Neural crest cell (in vitro differentiated cells): Measurements from ENCODE around the gene SLC25A13. TPM values are rescaled to one million over a fixed set of nuclear protein-coding genes. Genes with fewer than 3 reads are reported as not detected.

ENCODE experiments used
- DNase-seq: peaks from one replicate; pipeline ENCODE4 v3.0.0; 2021; ENCODE audit warnings: low read depth, mixed read lengths, low spot score
- H3K27ac Mint-ChIP-seq: one replicate; pipeline ENCODE4 v1.8.0; 2021; ENCODE audit warnings: mild to moderate bottlenecking, mixed read lengths; ENCODE audit not compliant: unreplicated experiment
- H3K27me3 Mint-ChIP-seq: 2 replicates; pipeline ENCODE4 v1.8.0; 2021; ENCODE audit warnings: low read depth, mild to moderate bottlenecking, mixed read lengths
- H3K36me3 Mint-ChIP-seq: 2 replicates; pipeline ENCODE4 v1.8.0; 2021; ENCODE audit warnings: low read depth, mild to moderate bottlenecking, mixed read lengths
- H3K4me1 Mint-ChIP-seq: 2 replicates; pipeline ENCODE4 v1.8.0; 2021; ENCODE audit warnings: mixed read lengths
- H3K4me3 Mint-ChIP-seq: one replicate; pipeline ENCODE4 v1.8.0; 2021; ENCODE audit warnings: mild to moderate bottlenecking, mixed read lengths
- H3K9me3 Mint-ChIP-seq: 2 replicates; pipeline ENCODE4 v1.8.0; 2021; ENCODE audit warnings: mixed read lengths
- total RNA-seq: library from RNA; stranded (reverse); gene quantifications from 2 replicates; pipeline ENCODE4 v1.2.1, GENCODE V29; 2021
- TF ChIP-seq, protein P1 (sequence below): fragments of 200-600 bp; sonication (generic); conservative IDR thresholded peaks from 2 replicates; pipeline ENCODE4 v1.5.0; 2021; ENCODE audit warnings: antibody characterized with exemption, mild to moderate bottlenecking

The SLC25A13 gene
- total RNA-seq, 1 donor from 2014 or later = 68.3 TPM

DNA sequence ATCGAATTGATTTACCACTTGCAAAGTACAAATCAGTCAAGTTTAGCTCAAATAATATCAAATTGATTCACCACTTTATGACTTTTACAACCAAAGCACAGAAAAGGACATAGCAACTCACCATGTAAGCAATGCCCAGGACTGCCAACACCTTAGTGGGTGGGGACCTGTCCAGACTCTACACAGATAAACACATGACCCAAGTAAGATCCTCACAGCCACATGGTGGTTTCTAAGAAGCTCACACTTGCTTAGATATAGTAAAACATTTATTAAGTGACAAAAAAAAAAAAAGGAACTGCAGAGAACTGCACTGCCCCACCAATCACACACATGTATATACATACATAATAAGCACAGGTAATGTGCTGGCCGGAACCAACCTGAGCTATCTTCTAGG lies 116.2 kb downstream of the SLC25A13 start:
- no peak for DNase-seq
- Mint-ChIP-seq H3K36me3 (peaks cover 8% of the 10 kb centered on the region), H3K27me3 (no peaks in the 10 kb centered on the region), H3K27ac (no peak overlapping the region), H3K9me3 (no peaks in the 10 kb centered on the region), H3K4me3 (no peak overlapping the region), H3K4me1 (no peaks in the 10 kb centered on the region)
- TF ChIP-seq, protein P1, sequence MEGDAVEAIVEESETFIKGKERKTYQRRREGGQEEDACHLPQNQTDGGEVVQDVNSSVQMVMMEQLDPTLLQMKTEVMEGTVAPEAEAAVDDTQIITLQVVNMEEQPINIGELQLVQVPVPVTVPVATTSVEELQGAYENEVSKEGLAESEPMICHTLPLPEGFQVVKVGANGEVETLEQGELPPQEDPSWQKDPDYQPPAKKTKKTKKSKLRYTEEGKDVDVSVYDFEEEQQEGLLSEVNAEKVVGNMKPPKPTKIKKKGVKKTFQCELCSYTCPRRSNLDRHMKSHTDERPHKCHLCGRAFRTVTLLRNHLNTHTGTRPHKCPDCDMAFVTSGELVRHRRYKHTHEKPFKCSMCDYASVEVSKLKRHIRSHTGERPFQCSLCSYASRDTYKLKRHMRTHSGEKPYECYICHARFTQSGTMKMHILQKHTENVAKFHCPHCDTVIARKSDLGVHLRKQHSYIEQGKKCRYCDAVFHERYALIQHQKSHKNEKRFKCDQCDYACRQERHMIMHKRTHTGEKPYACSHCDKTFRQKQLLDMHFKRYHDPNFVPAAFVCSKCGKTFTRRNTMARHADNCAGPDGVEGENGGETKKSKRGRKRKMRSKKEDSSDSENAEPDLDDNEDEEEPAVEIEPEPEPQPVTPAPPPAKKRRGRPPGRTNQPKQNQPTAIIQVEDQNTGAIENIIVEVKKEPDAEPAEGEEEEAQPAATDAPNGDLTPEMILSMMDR = no peak

DNA sequence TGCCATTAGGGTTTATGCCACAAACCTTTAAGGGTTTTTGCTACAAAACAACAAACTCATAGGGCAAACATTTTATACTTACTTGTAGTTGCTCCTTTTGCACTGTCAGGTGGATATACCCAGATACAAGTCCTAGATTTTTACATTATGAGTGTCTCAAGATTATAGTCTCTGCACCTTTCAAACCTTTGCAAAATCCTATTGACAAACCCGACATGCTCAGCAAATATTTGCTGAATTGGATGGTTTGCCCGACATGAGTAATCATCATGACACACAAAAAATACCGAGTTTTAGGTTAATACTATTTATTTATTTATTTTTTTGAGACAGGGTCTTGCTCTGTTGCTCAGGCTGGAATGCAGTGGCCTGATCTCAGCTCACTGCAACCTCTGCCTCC lies 117.3 kb downstream of the SLC25A13 start:
- Mint-ChIP-seq H3K36me3 (peaks cover 9% of the 10 kb centered on the region), H3K4me1 (no peaks in the 10 kb centered on the region), H3K27ac (no peak overlapping the region), H3K9me3 (no peaks in the 10 kb centered on the region), H3K27me3 (no peaks in the 10 kb centered on the region), H3K4me3 (no peak overlapping the region)
- TF ChIP-seq, protein P1 = no peak
- DNase-seq = no peak

DNA sequence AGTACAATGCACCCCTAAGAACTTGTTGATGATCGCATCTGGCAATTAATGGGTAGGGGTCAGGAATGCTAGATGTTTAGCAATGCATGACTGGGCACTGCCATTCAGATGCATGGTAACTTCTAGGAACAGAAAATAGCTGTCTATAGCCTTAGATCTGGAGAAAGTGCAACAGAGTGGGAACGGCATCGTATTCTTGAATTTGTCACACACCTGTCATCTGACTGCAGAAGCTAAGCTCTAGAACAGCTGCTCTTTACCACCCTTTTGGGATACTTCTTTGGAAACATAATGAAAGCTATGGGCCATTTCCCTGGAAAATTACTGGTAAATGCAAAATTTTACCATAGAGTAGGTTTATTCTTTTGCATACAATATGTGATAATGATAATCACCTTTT lies 118.1 kb downstream of the SLC25A13 start:
- Mint-ChIP-seq H3K27me3 (no peaks in the 10 kb centered on the region), H3K4me1 (no peaks in the 10 kb centered on the region), H3K9me3 (no peaks in the 10 kb centered on the region), H3K4me3 (no peak overlapping the region), H3K36me3 (peaks cover 9% of the 10 kb centered on the region), H3K27ac (no peak overlapping the region)
- DNase-seq = no peak
- TF ChIP-seq, protein P1 = no peak

DNA sequence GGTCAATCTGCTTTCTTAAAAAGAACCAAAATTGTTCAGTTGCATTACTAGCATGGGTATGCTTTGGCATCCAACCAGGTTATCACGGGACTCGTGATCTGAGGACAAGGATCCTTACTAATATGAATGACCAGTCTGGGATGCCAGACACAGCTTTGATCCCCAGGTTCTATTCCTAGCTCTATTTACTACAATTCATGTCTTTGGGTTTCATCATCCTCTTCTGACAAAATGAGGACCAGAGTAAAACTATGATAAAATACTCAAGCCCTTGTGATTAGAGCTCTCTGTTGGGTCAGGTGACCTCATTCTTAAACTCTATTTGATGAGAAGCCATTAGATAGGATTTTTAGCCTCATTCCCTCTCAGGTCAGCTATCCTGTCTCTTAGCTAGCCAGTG lies 119.8 kb downstream of the SLC25A13 start:
- H3K27me3 Mint-ChIP-seq = no peaks in the 10 kb centered on the region
- no peak overlapping the region for H3K4me3 Mint-ChIP-seq
- TF ChIP-seq, protein P1 = no peak
- H3K27ac Mint-ChIP-seq = no peak overlapping the region
- H3K4me1 Mint-ChIP-seq = no peaks in the 10 kb centered on the region
- H3K9me3 Mint-ChIP-seq = no peaks in the 10 kb centered on the region
- peaks cover 9% of the 10 kb centered on the region for H3K36me3 Mint-ChIP-seq
- DNase-seq = no peak

DNA sequence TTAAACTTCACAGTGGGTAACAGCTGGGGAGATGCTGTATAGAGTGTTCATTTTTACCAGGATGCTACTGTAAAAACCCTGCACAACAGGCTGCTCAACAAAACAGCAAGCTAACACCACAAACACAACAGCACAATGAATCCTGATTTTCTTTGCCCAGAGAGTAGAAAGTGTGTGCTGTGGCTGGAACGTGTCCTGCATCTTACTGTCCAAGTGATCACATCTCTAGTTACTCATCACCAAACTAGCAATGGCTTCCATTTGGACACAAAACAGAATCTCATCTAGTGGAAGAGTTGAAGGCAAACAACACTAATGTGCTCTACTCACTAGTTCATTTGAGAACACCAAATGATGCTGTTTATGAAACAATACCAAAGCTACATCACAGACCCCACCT lies 121.2 kb downstream of the SLC25A13 start:
- H3K27ac Mint-ChIP-seq = no peak overlapping the region
- H3K4me1 Mint-ChIP-seq = no peaks in the 10 kb centered on the region
- no peaks in the 10 kb centered on the region for H3K9me3 Mint-ChIP-seq
- DNase-seq = no peak
- H3K36me3 Mint-ChIP-seq = peaks cover 9% of the 10 kb centered on the region
- no peaks in the 10 kb centered on the region for H3K27me3 Mint-ChIP-seq
- H3K4me3 Mint-ChIP-seq = no peak overlapping the region
- TF ChIP-seq, protein P1 = no peak

DNA sequence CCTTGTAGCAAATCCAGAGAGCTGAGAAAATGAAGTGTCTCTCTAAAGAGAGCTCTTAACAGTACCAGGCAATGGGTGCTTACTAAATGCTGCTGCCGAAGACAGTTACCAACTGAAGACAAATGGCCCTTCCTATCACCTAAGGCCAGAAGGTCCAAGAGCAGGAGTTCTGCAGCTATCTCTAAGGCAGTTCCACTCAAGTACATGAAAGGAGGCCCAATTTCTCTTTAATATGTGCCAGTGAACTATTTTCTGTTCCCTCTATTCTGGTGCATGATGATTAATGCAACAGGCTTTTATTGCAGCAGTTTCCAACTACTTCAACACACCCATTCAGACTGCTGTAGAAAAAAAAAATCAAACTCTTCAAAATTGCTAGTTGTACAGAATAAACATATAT lies 122.5 kb downstream of the SLC25A13 start:
- H3K27ac Mint-ChIP-seq = no peak overlapping the region
- peaks cover 9% of the 10 kb centered on the region for H3K36me3 Mint-ChIP-seq
- H3K4me3 Mint-ChIP-seq = no peak overlapping the region
- TF ChIP-seq, protein P1 = no peak
- H3K4me1 Mint-ChIP-seq = no peaks in the 10 kb centered on the region
- H3K27me3 Mint-ChIP-seq = no peaks in the 10 kb centered on the region
- H3K9me3 Mint-ChIP-seq = no peaks in the 10 kb centered on the region
- DNase-seq = no peak
